Measurements from ENCODE around the gene MSI2. TPM values are rescaled to one million over a fixed set of nuclear protein-coding genes. Genes with fewer than 3 reads are reported as not detected.

Gene MSI2
- total RNA-seq, 2 experiments from 2014 or later = 131 to 164 TPM

GRCh38 chr17:57653279-57653678 lies 397.0 kb downstream of the MSI2 start:
- no peak overlapping the region for H2AFZ ChIP-seq (ENCODE audit: low read length)
- DNase-seq (ENCODE audit: low spot score) = no peak
- BruUV-seq (replicated peaks) = no TSS peak
- intact Hi-C loops (cut with micrococcal nuclease; ENCODE audit: unreplicated experiment) = no loop called here
- TF ChIP-seq CTCF (conservative IDR thresholded peaks at IDR 0.05; ENCODE audit: low read length) = no peak
- no peak for TF ChIP-seq EZH2phosphoT487 (IDR thresholded peaks at IDR 0.05; ENCODE audit: borderline replicate concordance, low read depth, low read length)
- no peaks in the 10 kb centered on the region for H3K9me3 ChIP-seq (ENCODE audit: low read length)
- no peaks in the 10 kb centered on the region for H3K4me1 ChIP-seq (ENCODE audit: insufficient read depth, low read length, poor library complexity, severe bottlenecking)
- no peaks in the 10 kb centered on the region for H3K79me2 ChIP-seq (ENCODE audit: insufficient read depth, low read depth, low read length)
- ChIA-PET CTCF (ENCODE audit: unreplicated experiment) (interaction anchor here (0.6 kb wide), 1 partner anchor 25 kb away, joined by 4 read pairs; no protein-coding TSS in a partner anchor), POLR2A (interaction anchor here (0.6 to 1.2 kb wide), 2 partner anchors 11 to 75 kb away, joined by 3 read pairs; no protein-coding TSS in a partner anchor)
- no peak overlapping the region for H3K4me2 ChIP-seq (ENCODE audit: low read length)
- no peaks in the 10 kb centered on the region for H4K20me1 ChIP-seq (ENCODE audit: insufficient read depth, low read length)
- H3K4me3 ChIP-seq (ENCODE audit: low read depth, low read length, poor library complexity, severe bottlenecking) = no peak overlapping the region
- H3K27ac ChIP-seq (ENCODE audit: low read depth, low read length, poor library complexity, severe bottlenecking) = no peak overlapping the region
- H3K36me3 ChIP-seq (ENCODE audit: insufficient read depth, low read length) = 0 out of 2 replicates have a peak, but pooled peaks cover 5% of the 10 kb centered on the region
- H3K9me2 ChIP-seq (ENCODE audit: insufficient read depth, low read length) = no peaks in the 10 kb centered on the region

- Histone ChIP-seq H3K4me3 (ENCODE audit: low read depth, low read length, poor library complexity, severe bottlenecking) (no peak overlapping the region), H4K20me1 (ENCODE audit: insufficient read depth, low read length) (no peaks in the 10 kb centered on the region), H3K4me2 (ENCODE audit: low read length) (no peak overlapping the region), H3K36me3 (ENCODE audit: insufficient read depth, low read length) (no peaks in the 10 kb centered on the region), H3K4me1 (ENCODE audit: insufficient read depth, low read length, poor library complexity, severe bottlenecking) (no peaks in the 10 kb centered on the region), H2AFZ (ENCODE audit: low read length) (no peak overlapping the region), H3K9me2 (ENCODE audit: insufficient read depth, low read length) (no peaks in the 10 kb centered on the region), H3K79me2 (ENCODE audit: insufficient read depth, low read depth, low read length) (no peaks in the 10 kb centered on the region), H3K27ac (ENCODE audit: low read depth, low read length, poor library complexity, severe bottlenecking) (no peak overlapping the region), H3K9me3 (ENCODE audit: low read length) (no peaks in the 10 kb centered on the region)
- no peak for TF ChIP-seq CTCF (conservative IDR thresholded peaks at IDR 0.05; ENCODE audit: low read length)
- no peak for TF ChIP-seq EZH2phosphoT487 (IDR thresholded peaks at IDR 0.05; ENCODE audit: borderline replicate concordance, low read depth, low read length)
- DNase-seq (ENCODE audit: low spot score) = no peak
- POLR2A ChIA-PET = interaction anchor here (0.5 to 0.7 kb wide), 2 partner anchors 48 to 1312 kb away, joined by 3 to 4 read pairs; no protein-coding TSS in a partner anchor
- CTCF ChIA-PET (ENCODE audit: unreplicated experiment) = no interaction called here
- no TSS peak for BruUV-seq (replicated peaks)
- intact Hi-C loops (cut with micrococcal nuclease; ENCODE audit: unreplicated experiment) = no loop called here
Measured at GRCh38 chr17:57654040-57654775, 397.9 kb downstream of the MSI2 start.

- no peaks in the 10 kb centered on the region for H3K36me3 ChIP-seq (ENCODE audit: insufficient read depth, low read length)
- TF ChIP-seq CTCF (conservative IDR thresholded peaks at IDR 0.05; ENCODE audit: low read length) = no peak
- no peak for TF ChIP-seq EZH2phosphoT487 (IDR thresholded peaks at IDR 0.05; ENCODE audit: borderline replicate concordance, low read depth, low read length)
- H3K4me3 ChIP-seq (ENCODE audit: low read depth, low read length, poor library complexity, severe bottlenecking) = no peak overlapping the region
- no peaks in the 10 kb centered on the region for H3K9me2 ChIP-seq (ENCODE audit: insufficient read depth, low read length)
- BruUV-seq (replicated peaks) = no TSS peak
- H2AFZ ChIP-seq (ENCODE audit: low read length) = no peak overlapping the region
- H3K4me2 ChIP-seq (ENCODE audit: low read length) = no peak overlapping the region
- ChIA-PET CTCF (ENCODE audit: unreplicated experiment) (interaction anchor here (0.5 kb wide), 1 partner anchor 163 kb away, joined by 4 read pairs; no protein-coding TSS in a partner anchor), POLR2A (interaction anchor here (0.6 kb wide), 1 partner anchor 216 kb away, joined by 3 read pairs; no protein-coding TSS in a partner anchor)
- H3K9me3 ChIP-seq (ENCODE audit: low read length) = no peaks in the 10 kb centered on the region
- no peaks in the 10 kb centered on the region for H3K79me2 ChIP-seq (ENCODE audit: insufficient read depth, low read depth, low read length)
- no peaks in the 10 kb centered on the region for H4K20me1 ChIP-seq (ENCODE audit: insufficient read depth, low read length)
- H3K27ac ChIP-seq (ENCODE audit: low read depth, low read length, poor library complexity, severe bottlenecking) = no peak overlapping the region
- intact Hi-C loops (cut with micrococcal nuclease; ENCODE audit: unreplicated experiment) = no loop called here
- no peaks in the 10 kb centered on the region for H3K4me1 ChIP-seq (ENCODE audit: insufficient read depth, low read length, poor library complexity, severe bottlenecking)
- no peak for DNase-seq (ENCODE audit: low spot score)
Measured at GRCh38 chr17:57655553-57655952, 399.2 kb downstream of the MSI2 start.
